Chondrocyte (in vitro differentiated cells): ENCODE measurements around the gene BICC1. TPM values are rescaled to one million over a fixed set of nuclear protein-coding genes. Genes with fewer than 3 reads are reported as not detected.

ENCODE experiments used
- DNase-seq: peaks from one replicate; pipeline ENCODE4 v3.0.0; 2021; ENCODE audit warnings: mixed read lengths, low spot score
- H3K27ac Mint-ChIP-seq: one replicate; pipeline ENCODE4 v1.8.0; 2021; ENCODE audit warnings: mild to moderate bottlenecking, moderate library complexity, mixed read lengths; ENCODE audit not compliant: unreplicated experiment
- H3K27me3 Mint-ChIP-seq: 2 replicates; pipeline ENCODE4 v1.8.0; 2021; ENCODE audit warnings: low read depth, mixed read lengths
- H3K36me3 Mint-ChIP-seq: 2 replicates; pipeline ENCODE4 v1.8.0; 2021; ENCODE audit warnings: low read depth, mixed read lengths
- H3K4me1 Mint-ChIP-seq: 2 replicates; pipeline ENCODE4 v1.8.0; 2021; ENCODE audit warnings: low read depth, mild to moderate bottlenecking, mixed read lengths
- H3K4me3 Mint-ChIP-seq: one replicate; pipeline ENCODE4 v1.8.0; 2021; ENCODE audit warnings: mild to moderate bottlenecking, moderate library complexity, mixed read lengths; ENCODE audit not compliant: unreplicated experiment
- H3K9me3 Mint-ChIP-seq: 2 replicates; pipeline ENCODE4 v1.8.0; 2021; ENCODE audit warnings: low read depth, mixed read lengths
- CTCF ChIP-seq: fragments of 200-600 bp; sonication (generic); IDR thresholded peaks from 2 replicates; pipeline ENCODE4 v1.5.0; 2021; ENCODE audit warnings: antibody characterized with exemption, mild to moderate bottlenecking, moderate library complexity
- total RNA-seq: library from RNA; stranded (reverse); gene quantifications from 3 replicates; pipeline ENCODE4 v1.2.1, GENCODE V29; 2021

The BICC1 gene
- total RNA-seq, 1 donor from 2014 or later: 32.4 TPM

- H3K4me3 Mint-ChIP-seq: no peak overlapping the region
- H3K27ac Mint-ChIP-seq: no peak overlapping the region
- peaks cover 3% of the 10 kb centered on the region for H3K9me3 Mint-ChIP-seq
- no peak for TF ChIP-seq CTCF
- DNase-seq: no peak
- H3K4me1 Mint-ChIP-seq: peaks cover 27% of the 10 kb centered on the region
- H3K27me3 Mint-ChIP-seq: no peaks in the 10 kb centered on the region
- H3K36me3 Mint-ChIP-seq: peaks cover 15% of the 10 kb centered on the region
These were observed 318.0 kb downstream of the BICC1 start for GRCh38 chr10:58830697-58831096.

- no peak overlapping the region for H3K4me3 Mint-ChIP-seq
- no peaks in the 10 kb centered on the region for H3K9me3 Mint-ChIP-seq
- H3K36me3 Mint-ChIP-seq: peaks cover 2% of the 10 kb centered on the region
- no peaks in the 10 kb centered on the region for H3K27me3 Mint-ChIP-seq
- no peak for TF ChIP-seq CTCF
- peak overlapping the region; percentile 55 for H3K27ac Mint-ChIP-seq
- DNase-seq: no peak
- H3K4me1 Mint-ChIP-seq: peaks cover 29% of the 10 kb centered on the region
These were observed 321.3 kb downstream of the BICC1 start for GRCh38 chr10:58833771-58834561.

GRCh38 chr10:58836176-58836700 is 323.6 kb downstream of the BICC1 start:
- H3K36me3 Mint-ChIP-seq: no peaks in the 10 kb centered on the region
- peaks cover 2% of the 10 kb centered on the region for H3K9me3 Mint-ChIP-seq
- no peaks in the 10 kb centered on the region for H3K27me3 Mint-ChIP-seq
- no peak for DNase-seq
- H3K27ac Mint-ChIP-seq: no peak overlapping the region
- H3K4me1 Mint-ChIP-seq: peaks cover 29% of the 10 kb centered on the region
- no peak overlapping the region for H3K4me3 Mint-ChIP-seq
- TF ChIP-seq CTCF: no peak

- no peak overlapping the region for H3K27ac Mint-ChIP-seq
- no peak for TF ChIP-seq CTCF
- no peak for DNase-seq
- no peaks in the 10 kb centered on the region for H3K36me3 Mint-ChIP-seq
- no peak overlapping the region for H3K4me3 Mint-ChIP-seq
- H3K4me1 Mint-ChIP-seq: peaks cover 29% of the 10 kb centered on the region
- peaks cover 2% of the 10 kb centered on the region for H3K9me3 Mint-ChIP-seq
- no peaks in the 10 kb centered on the region for H3K27me3 Mint-ChIP-seq
These were observed 324.4 kb downstream of the BICC1 start for GRCh38 chr10:58836991-58837575.

GRCh38 chr10:58837826-58838225 is 325.2 kb downstream of the BICC1 start:
- no peak for TF ChIP-seq CTCF
- Mint-ChIP-seq H3K27ac (no peak overlapping the region), H3K27me3 (no peaks in the 10 kb centered on the region), H3K4me1 (peaks cover 28% of the 10 kb centered on the region), H3K4me3 (no peak overlapping the region), H3K36me3 (no peaks in the 10 kb centered on the region), H3K9me3 (peaks cover 2% of the 10 kb centered on the region)
- no peak for DNase-seq
